SU-DHL-6 (cell line): ENCODE measurements around the gene COPZ1.

Experiments
- EZH2phosphoT487 ChIP-seq: fragments of 200-600 bp; sonication (generic), shearing (Covaris generic); conservative IDR thresholded peaks from 2 replicates; pipeline ENCODE4 v1.6.1; 2018; ENCODE audit warnings: mild to moderate bottlenecking, antibody characterized with exemption, low read length, moderate library complexity, mixed read lengths
- TF ChIP-seq, protein P1 (sequence below): fragments of 200-600 bp; sonication (generic); IDR thresholded peaks from one replicate; pipeline ENCODE4 v1.5.1; 2017; ENCODE audit warnings: antibody characterized with exemption, mild to moderate bottlenecking, low read length, moderate library complexity; ENCODE audit not compliant: insufficient read depth, poor library complexity, severe bottlenecking

DNA sequence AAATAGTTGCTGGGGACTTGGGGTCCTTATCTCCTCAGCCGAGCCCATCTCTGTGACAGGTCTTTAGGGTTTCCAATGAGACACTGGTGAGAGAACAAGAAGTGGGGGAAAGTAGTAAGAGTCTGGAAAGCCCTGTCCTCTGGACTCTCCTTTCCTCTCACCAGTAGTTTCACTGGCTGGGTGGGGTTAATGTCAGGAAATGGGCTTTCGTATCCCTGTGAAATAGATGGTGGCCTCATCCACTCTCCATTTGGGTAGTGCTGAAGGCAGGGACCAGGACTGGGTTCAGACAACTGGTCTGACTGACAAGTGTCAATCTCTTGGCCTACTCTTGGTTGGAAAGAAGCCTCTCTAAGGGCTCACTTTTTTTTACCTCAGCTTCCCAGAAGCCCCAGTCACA is 52.1 kb downstream of the COPZ1 start:
- TF ChIP-seq, protein P1, sequence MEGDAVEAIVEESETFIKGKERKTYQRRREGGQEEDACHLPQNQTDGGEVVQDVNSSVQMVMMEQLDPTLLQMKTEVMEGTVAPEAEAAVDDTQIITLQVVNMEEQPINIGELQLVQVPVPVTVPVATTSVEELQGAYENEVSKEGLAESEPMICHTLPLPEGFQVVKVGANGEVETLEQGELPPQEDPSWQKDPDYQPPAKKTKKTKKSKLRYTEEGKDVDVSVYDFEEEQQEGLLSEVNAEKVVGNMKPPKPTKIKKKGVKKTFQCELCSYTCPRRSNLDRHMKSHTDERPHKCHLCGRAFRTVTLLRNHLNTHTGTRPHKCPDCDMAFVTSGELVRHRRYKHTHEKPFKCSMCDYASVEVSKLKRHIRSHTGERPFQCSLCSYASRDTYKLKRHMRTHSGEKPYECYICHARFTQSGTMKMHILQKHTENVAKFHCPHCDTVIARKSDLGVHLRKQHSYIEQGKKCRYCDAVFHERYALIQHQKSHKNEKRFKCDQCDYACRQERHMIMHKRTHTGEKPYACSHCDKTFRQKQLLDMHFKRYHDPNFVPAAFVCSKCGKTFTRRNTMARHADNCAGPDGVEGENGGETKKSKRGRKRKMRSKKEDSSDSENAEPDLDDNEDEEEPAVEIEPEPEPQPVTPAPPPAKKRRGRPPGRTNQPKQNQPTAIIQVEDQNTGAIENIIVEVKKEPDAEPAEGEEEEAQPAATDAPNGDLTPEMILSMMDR = no peak
- no peak for TF ChIP-seq EZH2phosphoT487
